ENCODE data around the gene GLI3.
A peak's percentile ranks its signal among the peaks of the same experiment; 100 is the strongest.

The GLI3 gene

DNA sequence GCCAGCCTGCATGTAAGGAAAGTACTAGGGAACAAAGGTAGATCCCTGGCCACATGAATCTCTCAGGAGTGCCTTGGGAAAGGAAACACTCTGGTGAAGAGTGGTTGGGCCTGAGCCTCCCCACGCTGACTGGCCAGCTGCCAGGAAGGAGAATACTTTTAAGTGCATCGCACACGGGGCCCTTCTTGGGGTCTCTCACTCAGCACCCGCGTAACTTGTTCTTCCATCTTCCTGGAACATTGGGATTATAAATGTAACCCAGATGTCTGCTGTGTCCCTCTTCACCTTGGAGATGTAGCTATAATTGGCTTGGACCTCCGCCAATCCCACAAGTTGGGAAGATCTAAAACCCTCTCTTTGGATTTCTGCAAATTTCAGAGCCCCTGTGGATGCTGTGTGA, 4.4 kb upstream of the GLI3 start:
- no peak for DNase-seq
- TF ChIP-seq, protein P1, sequence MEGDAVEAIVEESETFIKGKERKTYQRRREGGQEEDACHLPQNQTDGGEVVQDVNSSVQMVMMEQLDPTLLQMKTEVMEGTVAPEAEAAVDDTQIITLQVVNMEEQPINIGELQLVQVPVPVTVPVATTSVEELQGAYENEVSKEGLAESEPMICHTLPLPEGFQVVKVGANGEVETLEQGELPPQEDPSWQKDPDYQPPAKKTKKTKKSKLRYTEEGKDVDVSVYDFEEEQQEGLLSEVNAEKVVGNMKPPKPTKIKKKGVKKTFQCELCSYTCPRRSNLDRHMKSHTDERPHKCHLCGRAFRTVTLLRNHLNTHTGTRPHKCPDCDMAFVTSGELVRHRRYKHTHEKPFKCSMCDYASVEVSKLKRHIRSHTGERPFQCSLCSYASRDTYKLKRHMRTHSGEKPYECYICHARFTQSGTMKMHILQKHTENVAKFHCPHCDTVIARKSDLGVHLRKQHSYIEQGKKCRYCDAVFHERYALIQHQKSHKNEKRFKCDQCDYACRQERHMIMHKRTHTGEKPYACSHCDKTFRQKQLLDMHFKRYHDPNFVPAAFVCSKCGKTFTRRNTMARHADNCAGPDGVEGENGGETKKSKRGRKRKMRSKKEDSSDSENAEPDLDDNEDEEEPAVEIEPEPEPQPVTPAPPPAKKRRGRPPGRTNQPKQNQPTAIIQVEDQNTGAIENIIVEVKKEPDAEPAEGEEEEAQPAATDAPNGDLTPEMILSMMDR (IDR thresholded peaks at IDR 0.05): no peak
- Mint-ChIP-seq H3K9me3 (no peaks in the 10 kb centered on the region), H3K4me3 (no peak overlapping the region), H3K4me1 (peaks cover 50% of the 10 kb centered on the region), H3K27ac (no peak overlapping the region), H3K36me3 (ENCODE audit: low read depth) (no peaks in the 10 kb centered on the region), H3K27me3 (ENCODE audit: low read depth, poor library complexity) (peaks cover 11% of the 10 kb centered on the region)

DNA sequence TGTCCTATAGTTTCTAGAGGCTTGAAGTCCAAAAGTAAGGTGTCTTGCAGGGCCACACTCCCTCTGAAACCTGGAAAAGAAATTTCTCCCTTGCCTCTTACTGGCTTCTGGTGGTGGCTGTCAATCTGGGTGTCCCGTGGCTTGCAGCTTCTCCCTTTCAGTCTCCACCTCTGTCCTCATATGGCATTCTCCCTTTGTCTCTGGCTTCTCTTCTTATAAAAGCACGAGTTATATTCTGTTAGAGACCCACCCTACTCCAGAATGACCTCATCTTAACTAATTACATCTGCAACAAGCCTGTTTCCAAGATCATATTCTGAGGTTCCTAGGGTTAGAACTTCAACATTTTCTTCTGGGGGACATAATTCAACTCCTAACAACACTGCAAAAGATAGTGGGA, 3.4 kb upstream of the GLI3 start:
- Mint-ChIP-seq H3K27me3 (ENCODE audit: low read depth, poor library complexity) (peaks cover 11% of the 10 kb centered on the region), H3K36me3 (ENCODE audit: low read depth) (peaks cover 4% of the 10 kb centered on the region), H3K27ac (peak overlapping the region; percentile 38), H3K4me1 (peaks cover 53% of the 10 kb centered on the region), H3K9me3 (no peaks in the 10 kb centered on the region), H3K4me3 (no peak overlapping the region)
- TF ChIP-seq, protein P1 (IDR thresholded peaks at IDR 0.05): no peak
- DNase-seq: no peak

DNA sequence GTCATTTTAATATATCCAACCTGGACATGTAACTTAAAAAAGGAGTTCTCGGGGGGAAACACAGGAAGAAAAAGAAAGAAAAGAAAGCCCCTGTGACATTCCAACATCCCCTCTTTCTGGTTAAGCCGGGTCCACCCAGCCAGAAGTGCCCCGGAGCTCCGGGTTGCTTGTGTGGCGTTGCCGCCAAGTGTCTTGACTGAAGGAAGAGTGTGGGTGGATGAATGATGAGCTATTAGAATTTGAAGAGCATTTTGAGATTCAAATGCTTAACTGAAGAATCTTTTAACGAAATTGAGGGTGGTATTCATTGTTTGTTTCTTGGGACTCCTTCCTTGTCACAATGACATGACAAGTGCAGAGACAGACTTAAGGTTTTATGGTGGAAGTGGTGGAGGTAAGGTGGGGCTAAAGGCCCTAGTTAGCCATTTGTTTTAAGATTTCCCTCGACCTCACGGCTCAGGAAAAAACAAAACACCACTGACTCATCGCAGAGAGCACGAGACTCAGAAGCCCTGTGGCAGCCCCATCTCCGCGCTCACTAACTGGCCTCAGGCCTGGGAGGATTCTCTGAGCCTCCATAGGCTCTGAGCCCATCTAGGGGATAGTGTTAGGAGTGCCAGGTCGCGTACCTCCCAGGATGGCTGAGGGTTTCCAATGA, 1.8 kb upstream of the GLI3 start:
- Mint-ChIP-seq H3K9me3 (no peaks in the 10 kb centered on the region), H3K4me3 (peak overlapping the region; percentile 89), H3K36me3 (ENCODE audit: low read depth) (peaks cover 7% of the 10 kb centered on the region), H3K4me1 (peaks cover 65% of the 10 kb centered on the region), H3K27ac (peak overlapping the region; percentile 99), H3K27me3 (ENCODE audit: low read depth, poor library complexity) (peaks cover 9% of the 10 kb centered on the region)
- DNase-seq: peak; percentile 23
- TF ChIP-seq, protein P1 (IDR thresholded peaks at IDR 0.05): no peak

DNA sequence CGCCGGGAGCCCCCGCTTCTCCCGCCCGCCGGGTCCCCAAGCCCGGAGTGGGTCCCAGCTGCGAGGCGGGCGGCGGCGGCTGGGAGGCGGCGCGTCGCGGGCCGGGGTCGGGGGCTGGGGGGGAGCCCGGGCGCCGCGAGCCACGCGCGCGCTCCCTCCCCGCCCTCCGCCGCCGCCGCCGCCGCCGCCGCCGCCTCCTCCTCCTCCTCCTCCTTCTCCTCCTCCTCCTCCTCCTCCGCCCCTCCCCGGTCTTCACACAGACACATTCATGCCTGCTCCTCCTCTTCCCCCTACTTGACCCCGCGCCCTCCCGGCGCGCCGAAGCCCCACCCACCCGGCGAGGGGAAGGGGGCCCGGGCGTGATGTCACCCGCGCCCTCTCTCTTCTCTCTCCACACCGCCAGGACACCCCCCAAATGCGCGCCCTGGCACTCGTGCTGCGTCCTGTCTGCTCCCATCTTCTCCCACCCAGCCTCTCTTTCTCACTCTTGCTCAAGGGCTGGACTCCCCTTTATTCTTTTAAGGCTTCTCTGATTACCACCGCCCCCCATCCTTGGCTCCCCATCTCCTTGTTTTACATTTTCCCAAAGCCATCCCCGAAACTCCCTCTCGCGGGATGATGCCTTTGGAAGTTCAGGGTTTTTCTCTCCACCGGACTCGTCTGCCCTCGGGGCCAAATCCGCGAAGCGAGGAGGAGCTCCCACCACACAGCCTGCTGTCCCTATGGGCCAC, 967 bp upstream of the GLI3 start:
- peaks cover 7% of the 10 kb centered on the region for H3K36me3 Mint-ChIP-seq (ENCODE audit: low read depth)
- peak; percentile 85 for DNase-seq
- peaks cover 5% of the 10 kb centered on the region for H3K27me3 Mint-ChIP-seq (ENCODE audit: low read depth, poor library complexity)
- H3K9me3 Mint-ChIP-seq: no peaks in the 10 kb centered on the region
- TF ChIP-seq, protein P1 (IDR thresholded peaks at IDR 0.05): no peak
- H3K4me1 Mint-ChIP-seq: peaks cover 74% of the 10 kb centered on the region
- peak overlapping the region; percentile 99 for H3K27ac Mint-ChIP-seq
- peak overlapping the region; percentile 89 for H3K4me3 Mint-ChIP-seq

DNA sequence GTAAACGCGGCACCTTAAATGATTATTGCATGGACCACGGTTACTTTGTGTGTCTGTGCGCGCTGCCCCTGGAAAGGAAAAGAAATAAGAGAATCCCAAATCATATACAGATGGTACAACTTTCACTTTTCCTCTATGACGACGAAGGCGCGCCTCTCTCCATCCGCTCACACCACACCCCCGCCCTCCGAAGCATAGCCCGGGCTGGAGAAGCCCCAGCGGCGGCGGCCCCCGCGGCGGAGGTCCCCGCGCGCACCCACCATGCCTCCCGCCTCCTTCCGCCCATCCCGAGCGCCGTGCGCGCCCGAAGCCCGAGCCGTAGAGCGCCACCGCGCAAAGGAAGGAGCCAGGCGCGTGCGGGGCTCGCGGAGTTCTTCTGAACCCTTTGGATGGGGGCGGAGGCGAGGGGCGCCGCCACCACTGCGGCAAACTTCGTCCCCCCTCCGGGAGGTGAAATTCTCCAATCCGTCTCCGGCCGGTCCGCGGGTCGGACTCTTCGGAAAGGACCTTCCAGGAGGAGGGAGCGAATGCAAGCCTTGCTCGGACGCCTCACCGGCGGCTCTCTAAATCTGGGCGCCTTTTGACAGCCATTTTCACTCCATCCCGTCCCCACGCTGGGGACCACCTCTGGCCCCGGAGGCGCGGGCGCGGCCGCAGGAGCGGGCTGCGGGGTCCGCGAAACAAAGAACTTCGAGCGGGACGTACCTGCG, 588 bp downstream of the GLI3 start:
- TF ChIP-seq, protein P1 (IDR thresholded peaks at IDR 0.05): no peak
- H3K9me3 Mint-ChIP-seq: no peaks in the 10 kb centered on the region
- H3K27me3 Mint-ChIP-seq (ENCODE audit: low read depth, poor library complexity): no peaks in the 10 kb centered on the region
- H3K36me3 Mint-ChIP-seq (ENCODE audit: low read depth): peaks cover 7% of the 10 kb centered on the region
- H3K4me3 Mint-ChIP-seq: peak overlapping the region; percentile 98
- peaks cover 74% of the 10 kb centered on the region for H3K4me1 Mint-ChIP-seq
- H3K27ac Mint-ChIP-seq: peak overlapping the region; percentile 98
- DNase-seq: peak; percentile 69
